ENCODE results near the gene LYRM4.

Gene LYRM4

GRCh38 chr6:5071216-5071615 is 189.5 kb downstream of the LYRM4 start:
- H4K20me1 ChIP-seq (ENCODE audit: insufficient read depth, low read length): no peaks in the 10 kb centered on the region
- no peaks in the 10 kb centered on the region for H3K36me3 ChIP-seq (ENCODE audit: insufficient read depth, low read length)
- no peaks in the 10 kb centered on the region for H3F3A ChIP-seq (ENCODE audit: insufficient read depth, low read length)
- no peaks in the 10 kb centered on the region for H3K4me1 ChIP-seq (ENCODE audit: insufficient read depth, low read length, severe bottlenecking)
- no peak overlapping the region for H2AFZ ChIP-seq (ENCODE audit: low read length)
- no peak overlapping the region for H3K4me2 ChIP-seq (ENCODE audit: low read length)
- H3K9me3 ChIP-seq (ENCODE audit: low read length): no peaks in the 10 kb centered on the region
- H3K9ac ChIP-seq (ENCODE audit: low read length): no peak overlapping the region
- H3K27ac ChIP-seq (ENCODE audit: low read depth, low read length, poor library complexity, severe bottlenecking): no peak overlapping the region
- no peak overlapping the region for H3K4me3 ChIP-seq (ENCODE audit: low read depth, low read length, poor library complexity, severe bottlenecking)
- peaks cover 4% of the 10 kb centered on the region; the same call in 1 of the 2 replicates for H3K27me3 ChIP-seq (ENCODE audit: insufficient read depth, low read length)
- no peaks in the 10 kb centered on the region for H3K9me2 ChIP-seq (ENCODE audit: low read depth, low read length)
- H3K79me2 ChIP-seq (ENCODE audit: insufficient read depth, low read length): no peaks in the 10 kb centered on the region
- TF ChIP-seq EZH2 (IDR thresholded peaks at IDR 0.05; ENCODE audit: borderline replicate concordance, low read length) (no peak), CTCF (IDR thresholded peaks at IDR 0.05; ENCODE audit: low read length) (no peak)

GRCh38 chr6:5068153-5068751 is 192.5 kb downstream of the LYRM4 start:
- H3K27ac ChIP-seq (ENCODE audit: low read depth, low read length, poor library complexity, severe bottlenecking): no peak overlapping the region
- H3K4me1 ChIP-seq (ENCODE audit: insufficient read depth, low read length, severe bottlenecking): no peaks in the 10 kb centered on the region
- H3K9ac ChIP-seq (ENCODE audit: low read length): no peak overlapping the region
- H4K20me1 ChIP-seq (ENCODE audit: insufficient read depth, low read length): no peaks in the 10 kb centered on the region
- TF ChIP-seq CTCF (IDR thresholded peaks at IDR 0.05; ENCODE audit: low read length) (no peak), EZH2 (IDR thresholded peaks at IDR 0.05; ENCODE audit: borderline replicate concordance, low read length) (no peak)
- H2AFZ ChIP-seq (ENCODE audit: low read length): no peak overlapping the region
- no peak overlapping the region for H3K4me3 ChIP-seq (ENCODE audit: low read depth, low read length, poor library complexity, severe bottlenecking)
- H3K9me2 ChIP-seq (ENCODE audit: low read depth, low read length): no peaks in the 10 kb centered on the region
- peaks cover 4% of the 10 kb centered on the region; the same call in 1 of the 2 replicates for H3K27me3 ChIP-seq (ENCODE audit: insufficient read depth, low read length)
- H3K4me2 ChIP-seq (ENCODE audit: low read length): no peak overlapping the region
- H3K36me3 ChIP-seq (ENCODE audit: insufficient read depth, low read length): no peaks in the 10 kb centered on the region
- no peaks in the 10 kb centered on the region for H3K9me3 ChIP-seq (ENCODE audit: low read length)
- no peaks in the 10 kb centered on the region for H3K79me2 ChIP-seq (ENCODE audit: insufficient read depth, low read length)
- no peaks in the 10 kb centered on the region for H3F3A ChIP-seq (ENCODE audit: insufficient read depth, low read length)

- H3K4me3 ChIP-seq (ENCODE audit: low read depth, low read length, poor library complexity, severe bottlenecking): no peak overlapping the region
- no peaks in the 10 kb centered on the region for H3F3A ChIP-seq (ENCODE audit: insufficient read depth, low read length)
- no peaks in the 10 kb centered on the region for H3K79me2 ChIP-seq (ENCODE audit: insufficient read depth, low read length)
- TF ChIP-seq CTCF (IDR thresholded peaks at IDR 0.05; ENCODE audit: low read length) (no peak), EZH2 (IDR thresholded peaks at IDR 0.05; ENCODE audit: borderline replicate concordance, low read length) (no peak)
- no peaks in the 10 kb centered on the region for H4K20me1 ChIP-seq (ENCODE audit: insufficient read depth, low read length)
- no peak overlapping the region for H3K4me2 ChIP-seq (ENCODE audit: low read length)
- no peaks in the 10 kb centered on the region for H3K9me3 ChIP-seq (ENCODE audit: low read length)
- no peak overlapping the region for H2AFZ ChIP-seq (ENCODE audit: low read length)
- no peak overlapping the region for H3K27ac ChIP-seq (ENCODE audit: low read depth, low read length, poor library complexity, severe bottlenecking)
- H3K4me1 ChIP-seq (ENCODE audit: insufficient read depth, low read length, severe bottlenecking): no peaks in the 10 kb centered on the region
- peaks cover 4% of the 10 kb centered on the region; the same call in 1 of the 2 replicates for H3K27me3 ChIP-seq (ENCODE audit: insufficient read depth, low read length)
- H3K9ac ChIP-seq (ENCODE audit: low read length): no peak overlapping the region
- no peaks in the 10 kb centered on the region for H3K36me3 ChIP-seq (ENCODE audit: insufficient read depth, low read length)
- no peaks in the 10 kb centered on the region for H3K9me2 ChIP-seq (ENCODE audit: low read depth, low read length)
These were observed 193.4 kb downstream of the LYRM4 start for GRCh38 chr6:5067305-5067704.

All from OCI-LY1 (cell line).